Tibial nerve (tissue), 3 donors: ENCODE measurements around the gene RFX4.

ENCODE experiments used
- POLR2A ChIP-seq, 2 donors: fragments of 450-650 bp; IDR thresholded peaks; one replicate each; pipeline ENCODE4 v1.6.1; 2017; ENCODE audit warnings: antibody characterized with exemption in 2 of 2, mild to moderate bottlenecking in 2 of 2, moderate library complexity in 2 of 2
- TF ChIP-seq, protein P1 (sequence below), 5 experiments: fragments of 200-600 bp in 3 of 5; fragments of 450-650 bp in 2 of 5; sonication (generic) in 3 of 5; IDR thresholded peaks; one replicate each; pipeline ENCODE4 v1.5.1; 2016 to 2019; ENCODE audit warnings: antibody characterized with exemption in 5 of 5, mild to moderate bottlenecking in 3 of 5, moderate library complexity in 2 of 5

DNA sequence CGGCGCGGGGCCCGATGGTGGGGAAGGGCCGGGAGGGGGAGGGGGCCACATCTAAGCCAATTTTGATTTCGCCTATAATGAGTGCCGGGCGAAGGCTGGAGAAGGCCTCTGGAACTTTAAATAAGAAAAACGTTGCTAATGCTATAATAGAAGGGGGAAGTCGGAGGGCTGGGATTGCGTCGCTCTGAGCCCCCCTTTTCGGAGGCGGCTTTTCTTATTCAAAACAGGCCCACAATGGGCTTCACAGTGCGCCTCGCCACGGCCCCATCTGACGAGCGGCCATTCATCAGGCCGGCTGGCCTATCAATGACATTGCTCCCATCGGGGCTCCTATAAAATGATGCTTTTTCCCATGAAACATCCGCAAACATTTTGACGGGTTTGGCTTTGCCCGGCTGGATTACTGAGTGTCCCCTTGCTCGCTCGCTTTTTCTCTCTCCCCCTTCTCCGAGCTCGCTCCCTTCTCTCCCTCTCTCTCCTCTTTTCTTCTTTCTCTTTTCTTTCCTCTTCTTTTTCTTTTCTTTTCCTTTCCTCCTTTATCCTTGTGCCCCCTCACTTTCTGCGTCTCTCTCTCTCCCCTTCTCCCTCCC lies at the start of gene RFX4:
- no peak for TF ChIP-seq POLR2A (IDR thresholded peaks at IDR 0.05)
- TF ChIP-seq, protein P1, sequence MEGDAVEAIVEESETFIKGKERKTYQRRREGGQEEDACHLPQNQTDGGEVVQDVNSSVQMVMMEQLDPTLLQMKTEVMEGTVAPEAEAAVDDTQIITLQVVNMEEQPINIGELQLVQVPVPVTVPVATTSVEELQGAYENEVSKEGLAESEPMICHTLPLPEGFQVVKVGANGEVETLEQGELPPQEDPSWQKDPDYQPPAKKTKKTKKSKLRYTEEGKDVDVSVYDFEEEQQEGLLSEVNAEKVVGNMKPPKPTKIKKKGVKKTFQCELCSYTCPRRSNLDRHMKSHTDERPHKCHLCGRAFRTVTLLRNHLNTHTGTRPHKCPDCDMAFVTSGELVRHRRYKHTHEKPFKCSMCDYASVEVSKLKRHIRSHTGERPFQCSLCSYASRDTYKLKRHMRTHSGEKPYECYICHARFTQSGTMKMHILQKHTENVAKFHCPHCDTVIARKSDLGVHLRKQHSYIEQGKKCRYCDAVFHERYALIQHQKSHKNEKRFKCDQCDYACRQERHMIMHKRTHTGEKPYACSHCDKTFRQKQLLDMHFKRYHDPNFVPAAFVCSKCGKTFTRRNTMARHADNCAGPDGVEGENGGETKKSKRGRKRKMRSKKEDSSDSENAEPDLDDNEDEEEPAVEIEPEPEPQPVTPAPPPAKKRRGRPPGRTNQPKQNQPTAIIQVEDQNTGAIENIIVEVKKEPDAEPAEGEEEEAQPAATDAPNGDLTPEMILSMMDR (IDR thresholded peaks at IDR 0.05) = no peak
